Thyroid gland (tissue), 4 donors: ENCODE measurements around the gene PCNX3.

Experiments used
- CTCF ChIP-seq, 6 experiments: fragments of 200-600 bp in 3 of 6; fragments of 450-650 bp in 3 of 6; sonication (generic) in 3 of 6; IDR thresholded peaks; one replicate each; pipeline ENCODE4 v1.5.1; 2016 to 2019; ENCODE audit warnings: antibody characterized with exemption in 6 of 6, mild to moderate bottlenecking in 2 of 6, inconsistent platforms in 1 of 6, moderate library complexity in 1 of 6
- POLR2A ChIP-seq, 2 donors: fragments of 450-650 bp; IDR thresholded peaks; one replicate each; pipeline ENCODE4 v1.6.1; 2017; ENCODE audit warnings: antibody characterized with exemption in 2 of 2, mild to moderate bottlenecking in 2 of 2, moderate library complexity in 1 of 2

- no peak for TF ChIP-seq CTCF (IDR thresholded peaks at IDR 0.05)
- no peak for TF ChIP-seq POLR2A (IDR thresholded peaks at IDR 0.05)
These were observed 4.4 kb upstream of the PCNX3 start for GRCh38 chr11:65611028-65611757.
